HG03520 (cell line): Measurements from ENCODE around the gene PREX1.

Experiments
- ATAC-seq: cut with Tn5 transposase; IDR thresholded peaks from one replicate; pipeline ENCODE4 v1.9.1; 2021; ENCODE audit warnings: mild to moderate bottlenecking, moderate library complexity; ENCODE audit not compliant: unreplicated experiment

Gene PREX1

DNA sequence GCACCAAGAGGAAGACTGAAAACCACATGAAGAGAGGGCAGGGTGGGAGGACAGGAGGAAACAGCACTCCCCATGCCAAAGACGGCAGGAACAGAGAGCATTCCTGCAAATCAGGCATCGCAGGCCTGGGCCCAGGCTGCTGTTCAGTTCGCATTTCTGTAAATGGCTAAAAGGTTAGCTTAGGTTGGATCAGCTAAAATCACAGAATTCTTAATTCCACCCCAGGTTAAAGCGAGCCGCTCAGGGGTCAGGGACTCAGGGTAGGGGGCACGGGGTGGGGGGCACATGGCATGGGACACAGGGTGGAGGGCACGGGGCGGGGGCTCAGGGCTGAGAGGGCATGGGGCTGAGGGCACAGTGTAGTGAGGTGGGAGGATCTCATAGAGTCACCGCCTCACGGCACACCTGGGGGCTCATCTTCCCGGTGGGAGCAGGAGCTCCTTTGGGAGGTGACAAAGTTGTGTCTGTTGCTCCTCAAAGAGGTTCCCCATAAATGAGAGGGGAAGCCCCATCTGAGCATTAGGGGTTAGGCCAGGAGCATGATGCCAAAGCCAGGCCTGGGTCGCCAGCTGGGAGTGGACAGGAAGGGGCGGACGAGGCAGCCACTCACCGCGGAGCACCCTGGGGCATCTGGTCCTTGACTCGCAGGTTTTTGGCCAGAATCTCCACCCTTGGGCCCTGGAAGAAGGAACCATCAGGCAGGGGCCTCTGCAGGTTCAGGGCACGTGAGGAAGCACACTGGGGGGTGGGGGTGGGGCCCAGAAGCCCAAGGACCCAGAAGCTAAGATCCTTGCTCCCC, 200.7 kb downstream of the PREX1 start:
- no peak for ATAC-seq

DNA sequence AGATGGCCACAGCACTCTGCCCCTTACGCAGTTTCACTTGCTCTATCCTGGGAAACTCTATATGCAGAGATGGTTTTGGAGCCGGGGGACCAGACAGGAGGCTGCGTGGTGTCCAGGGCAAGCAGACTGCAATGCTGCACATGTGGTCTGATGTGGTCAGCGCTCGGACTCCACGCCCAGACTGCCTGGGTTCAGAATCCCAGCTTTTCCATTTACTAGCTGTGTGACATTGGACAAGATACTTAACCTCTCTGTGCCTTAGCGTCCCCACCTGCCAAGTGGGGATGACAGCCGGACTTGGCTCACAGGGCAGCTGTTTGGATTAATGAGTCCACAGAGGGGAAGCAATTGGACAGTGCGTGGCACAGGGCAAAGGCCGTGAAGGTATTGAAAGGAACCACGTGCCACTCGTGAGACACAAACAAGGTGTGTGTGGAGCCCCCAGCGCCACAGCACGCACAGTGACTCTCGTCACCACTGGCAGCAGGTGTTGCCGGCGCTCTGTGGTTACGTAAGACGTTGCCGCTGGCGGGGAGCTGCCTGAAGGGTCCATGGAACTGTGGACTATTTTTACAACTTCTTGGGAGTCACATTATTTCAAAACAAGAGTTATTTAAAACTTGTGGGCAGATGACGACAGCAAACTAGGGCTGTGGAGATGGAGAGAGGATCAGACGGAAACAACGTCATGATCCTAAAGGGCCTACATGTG, 201.4 kb downstream of the PREX1 start:
- ATAC-seq: no peak

DNA sequence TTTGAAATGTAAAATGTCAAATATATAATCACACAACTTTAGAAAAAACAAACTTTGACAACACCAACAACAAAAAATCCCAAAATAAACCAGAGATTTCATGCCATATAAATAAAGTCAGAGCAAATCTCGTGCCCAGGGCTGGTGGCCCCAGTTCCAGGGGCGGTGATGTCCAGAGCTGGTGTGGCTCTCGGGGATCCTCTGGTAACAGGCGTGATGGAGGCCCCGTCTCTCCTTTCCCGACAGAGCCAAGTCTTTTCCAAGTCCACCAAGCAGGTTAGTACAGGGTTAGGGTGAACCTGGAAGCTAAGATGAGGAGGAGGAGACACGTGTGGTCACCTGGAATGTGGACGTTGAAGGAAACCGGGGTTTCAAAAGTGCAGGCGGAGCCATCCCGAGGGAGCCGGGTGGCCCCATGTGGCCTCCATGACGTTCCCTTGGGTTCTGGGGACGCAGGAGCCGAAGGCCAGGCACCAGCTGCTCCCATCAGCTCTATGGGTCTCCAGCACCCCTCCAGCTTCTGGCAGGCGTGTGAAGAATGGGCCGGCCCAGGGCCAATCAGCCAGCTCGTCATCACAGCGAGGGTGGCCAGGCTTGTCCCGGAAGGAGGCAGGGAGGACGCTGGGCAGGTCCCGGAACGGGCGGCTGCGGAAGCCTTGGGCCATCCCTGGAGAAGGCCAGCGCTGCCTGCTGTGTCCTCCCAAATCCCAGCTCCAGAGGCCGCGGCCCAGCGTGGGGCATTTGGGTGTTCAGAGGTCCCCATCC, 202.5 kb downstream of the PREX1 start:
- no peak for ATAC-seq

DNA sequence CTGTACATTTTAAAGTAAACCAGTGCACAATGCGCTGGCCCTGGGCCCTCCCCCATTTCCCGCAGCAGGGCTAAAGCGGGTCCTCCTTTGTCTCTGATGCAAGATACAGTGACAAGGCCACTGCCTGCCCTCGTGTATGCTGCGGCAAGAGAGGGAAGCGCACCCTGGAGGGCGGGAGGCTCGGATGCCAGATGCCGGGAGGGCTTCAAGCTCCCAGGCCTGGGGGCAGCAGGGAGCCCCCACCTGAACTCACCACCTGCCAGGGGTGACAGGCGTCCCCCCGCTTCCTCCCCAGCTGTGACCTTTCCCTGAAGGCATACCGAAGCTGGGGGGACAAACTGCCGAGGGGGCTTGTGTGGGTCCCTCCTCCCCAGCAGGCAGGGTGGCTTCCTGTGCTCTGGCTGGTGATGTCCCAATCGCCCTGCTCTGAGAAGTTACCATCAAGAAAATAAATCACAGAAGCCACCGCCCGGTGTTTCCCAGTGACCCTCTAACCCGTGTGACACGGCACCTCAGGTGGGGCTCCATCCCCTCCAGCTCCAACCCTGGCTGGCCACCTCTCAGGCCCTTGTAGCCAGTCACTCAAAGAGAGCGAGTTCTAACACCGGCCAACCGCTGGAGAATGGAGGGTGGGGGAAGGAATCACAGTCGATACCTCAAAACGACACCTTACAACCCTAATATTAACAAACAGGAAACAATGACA, 203.3 kb downstream of the PREX1 start:
- ATAC-seq: no peak

DNA sequence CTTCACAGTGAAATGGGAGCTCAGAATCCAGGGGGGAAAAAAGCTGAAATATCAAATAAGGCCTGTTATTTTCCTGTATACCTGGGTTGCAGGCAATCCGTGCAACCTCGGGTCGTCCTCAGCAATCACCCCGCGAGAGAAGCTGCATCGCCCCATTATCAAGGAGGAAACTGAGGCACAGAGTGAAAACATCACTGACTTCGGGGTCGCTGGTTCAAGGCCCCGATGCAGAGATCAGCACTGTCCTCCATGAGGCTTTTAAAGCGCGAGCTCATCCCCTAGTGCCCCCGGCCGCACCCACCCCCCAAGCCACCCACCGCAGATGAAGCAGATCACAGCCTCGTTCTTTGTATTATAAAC, 203.9 kb downstream of the PREX1 start:
- no peak for ATAC-seq

DNA sequence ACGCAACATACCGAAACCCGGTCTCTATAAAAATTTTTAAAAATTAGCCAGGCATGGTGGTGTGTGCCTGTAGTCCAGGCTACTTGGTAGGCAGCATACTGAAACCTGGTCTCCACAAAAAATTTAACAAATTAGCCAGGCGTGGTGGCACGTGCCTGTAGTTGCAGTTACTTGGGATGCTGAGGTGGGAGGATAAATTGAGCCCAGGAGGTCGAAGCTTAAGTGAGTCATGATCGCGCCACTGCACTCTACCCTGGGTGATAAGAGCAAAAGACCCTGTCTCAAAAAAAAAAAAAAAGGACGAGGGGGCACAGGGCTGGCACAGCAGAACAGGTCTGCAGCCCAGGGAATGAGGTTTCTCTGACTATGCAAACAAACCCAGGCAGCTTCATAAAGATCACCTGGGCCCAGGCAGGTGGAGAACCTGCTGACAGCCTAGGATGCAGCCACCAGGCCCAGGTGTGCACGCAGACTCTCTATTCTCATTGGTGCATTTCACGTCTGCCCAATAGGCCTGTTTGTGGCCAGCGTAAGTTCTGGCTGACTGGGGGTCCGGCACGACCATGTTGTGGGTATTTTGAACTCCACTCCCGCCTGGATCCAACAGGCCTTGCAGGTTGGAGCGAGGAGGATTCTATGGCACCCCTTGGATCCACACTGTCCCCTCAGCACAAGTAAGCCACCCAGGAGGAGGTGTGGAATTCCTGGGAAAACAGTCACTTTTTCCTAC, 204.5 kb downstream of the PREX1 start:
- no peak for ATAC-seq

DNA sequence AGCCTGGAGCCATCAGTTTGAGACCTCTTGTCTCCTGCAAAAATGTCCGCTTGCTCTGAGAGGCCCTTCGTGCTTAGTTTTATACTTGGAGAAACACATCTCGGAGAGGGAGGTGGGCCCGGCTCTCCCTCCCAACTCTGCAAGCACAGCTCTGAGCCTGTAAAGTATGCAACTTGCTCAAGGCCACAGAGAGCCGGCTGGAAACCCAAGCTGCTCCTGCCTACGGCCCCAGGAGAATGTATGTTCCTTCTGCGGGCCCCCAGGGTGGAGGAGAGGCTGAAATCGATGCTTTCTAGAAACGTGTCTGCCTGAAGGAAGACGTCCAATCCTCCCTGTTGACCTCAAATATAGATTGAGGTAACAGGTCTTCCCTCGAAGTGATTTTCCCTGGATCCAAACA, 205.4 kb downstream of the PREX1 start:
- ATAC-seq: no peak

DNA sequence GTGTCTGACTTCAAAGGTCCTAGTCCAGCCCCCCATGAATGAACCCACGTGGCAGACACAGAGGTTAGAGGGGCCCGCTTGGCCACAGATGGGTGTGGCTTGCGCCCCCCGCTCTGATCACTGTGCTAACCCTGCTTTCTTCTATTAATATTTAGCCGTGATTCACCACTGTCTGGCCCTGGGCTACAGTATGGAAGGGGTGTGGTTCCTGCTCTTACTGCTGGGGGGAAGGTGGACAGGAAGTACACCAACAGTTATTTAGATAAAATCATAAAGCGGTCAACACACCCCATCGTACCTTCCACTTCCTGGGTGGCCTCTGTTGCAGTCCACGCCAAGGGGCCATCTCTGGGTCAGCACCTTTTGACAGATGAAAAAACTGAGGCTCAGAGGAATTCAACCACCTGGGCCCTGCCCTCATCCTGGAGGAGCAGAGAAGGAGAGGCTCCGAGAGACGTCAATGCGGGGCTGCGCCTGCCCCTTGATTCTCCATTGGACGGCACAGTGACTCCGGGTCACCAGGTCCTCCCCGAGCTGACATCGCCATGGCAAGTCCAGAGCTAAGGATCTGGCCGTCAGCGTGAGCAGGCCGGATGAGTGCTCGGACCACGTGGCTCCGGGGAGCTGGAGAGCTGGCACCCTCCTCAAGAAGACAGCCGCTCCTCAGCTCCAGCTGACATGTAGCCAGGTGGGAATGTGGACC, 206.3 kb downstream of the PREX1 start:
- ATAC-seq: no peak

DNA sequence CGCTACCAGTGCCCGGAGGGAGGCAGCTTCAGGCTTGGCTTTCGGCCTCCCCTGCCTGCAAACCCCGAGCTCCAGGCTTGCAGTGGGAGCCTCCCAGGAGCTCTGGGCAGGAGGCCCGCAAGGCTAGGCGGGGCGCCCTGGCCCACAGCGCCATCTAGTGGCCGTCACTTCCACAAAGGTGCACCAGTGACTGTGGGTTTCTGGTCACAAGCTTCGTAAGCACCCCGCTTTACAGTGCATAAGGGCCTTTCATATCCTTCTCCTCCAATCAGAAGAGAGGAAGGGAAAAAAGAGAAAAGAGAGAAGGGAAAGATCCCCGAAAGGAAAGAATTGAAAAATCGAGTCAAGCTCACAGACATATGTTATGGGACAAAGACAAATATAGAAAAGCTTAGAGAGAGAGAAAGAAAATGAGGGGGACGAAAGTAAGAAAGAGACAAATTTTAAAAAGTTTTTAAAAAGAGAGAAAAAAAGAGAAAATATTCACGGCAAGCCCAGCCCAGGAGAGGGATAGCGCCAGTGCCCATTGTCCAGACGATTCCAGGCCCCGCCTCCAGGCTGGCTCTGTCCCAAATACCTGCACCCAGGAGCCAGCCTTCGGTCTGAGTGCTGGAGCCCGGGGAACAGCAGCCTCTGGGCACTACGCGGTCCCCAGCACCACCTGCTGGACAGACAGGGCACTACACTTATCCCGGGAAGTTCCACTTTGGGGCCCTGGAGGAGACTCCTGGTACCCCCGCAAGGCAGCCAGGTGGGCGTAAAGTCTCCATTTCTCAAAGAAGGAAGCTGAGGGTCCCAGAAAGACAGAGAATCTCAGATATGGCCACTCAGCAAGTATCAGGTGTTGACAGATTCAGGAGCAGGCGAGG, 207.1 kb downstream of the PREX1 start:
- ATAC-seq: no peak

DNA sequence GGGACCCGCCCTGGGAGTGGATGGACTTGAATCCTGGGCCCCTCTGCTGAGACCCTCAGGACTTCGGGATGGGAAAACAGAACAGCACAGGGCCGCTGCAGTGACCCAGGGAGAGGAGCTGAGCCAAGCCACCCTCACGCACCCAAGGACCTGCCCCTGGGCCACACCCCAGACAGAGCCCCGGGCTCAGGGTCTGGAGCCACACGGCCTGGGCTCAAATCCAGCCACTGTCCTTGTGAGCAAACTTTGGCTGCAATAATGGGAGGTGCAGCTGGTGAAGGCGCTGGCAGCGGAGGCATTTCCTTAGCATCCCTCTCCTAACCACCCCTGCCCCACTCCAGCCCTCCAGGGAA, 207.7 kb downstream of the PREX1 start:
- no peak for ATAC-seq

DNA sequence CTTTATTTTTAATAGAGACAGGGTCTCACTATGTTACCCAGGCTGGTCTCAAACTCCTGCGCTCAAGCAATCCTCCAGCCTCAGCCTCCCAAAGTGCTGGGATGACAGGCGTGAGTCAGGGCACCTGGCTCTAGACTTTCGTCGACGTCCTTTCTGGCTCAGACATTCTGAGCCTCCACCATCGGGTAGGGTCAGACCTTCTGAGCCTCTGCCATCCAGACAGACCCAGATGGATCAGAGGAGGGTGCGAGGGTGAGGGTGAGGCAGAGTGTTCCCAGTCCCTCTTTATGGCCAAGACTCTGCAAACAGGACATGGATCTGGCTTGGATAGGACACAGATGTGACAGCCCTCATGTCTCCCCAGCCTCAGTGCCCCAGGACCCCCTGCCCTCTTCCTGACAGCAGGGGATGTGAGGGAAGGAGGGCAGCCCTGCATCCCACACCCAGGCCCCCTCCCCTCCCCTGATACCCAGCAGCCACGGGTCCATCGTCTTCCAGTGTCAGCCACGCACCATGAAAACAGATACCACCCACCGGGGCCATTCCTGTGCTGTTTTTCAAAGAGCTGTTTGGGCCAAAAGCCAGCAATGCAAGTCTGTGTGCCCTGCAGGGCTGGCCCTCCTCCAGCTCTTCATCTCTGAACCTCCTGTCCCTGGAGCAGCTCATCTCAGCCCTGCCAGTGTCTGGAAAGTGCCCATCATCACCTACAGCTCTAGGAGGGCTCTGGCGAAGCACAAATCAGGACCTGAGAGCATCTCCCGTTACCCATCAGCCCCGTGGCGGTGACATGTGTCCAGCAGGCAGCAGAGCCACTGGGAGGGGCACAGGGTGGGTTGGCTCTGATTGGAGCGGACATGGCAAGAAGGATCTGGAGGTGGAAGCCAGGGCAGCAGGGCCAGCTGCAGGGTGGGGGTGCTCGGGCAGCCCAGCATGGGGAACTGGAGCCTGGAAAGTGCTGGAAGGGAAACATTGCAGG, 208.4 kb downstream of the PREX1 start:
- no peak for ATAC-seq

DNA sequence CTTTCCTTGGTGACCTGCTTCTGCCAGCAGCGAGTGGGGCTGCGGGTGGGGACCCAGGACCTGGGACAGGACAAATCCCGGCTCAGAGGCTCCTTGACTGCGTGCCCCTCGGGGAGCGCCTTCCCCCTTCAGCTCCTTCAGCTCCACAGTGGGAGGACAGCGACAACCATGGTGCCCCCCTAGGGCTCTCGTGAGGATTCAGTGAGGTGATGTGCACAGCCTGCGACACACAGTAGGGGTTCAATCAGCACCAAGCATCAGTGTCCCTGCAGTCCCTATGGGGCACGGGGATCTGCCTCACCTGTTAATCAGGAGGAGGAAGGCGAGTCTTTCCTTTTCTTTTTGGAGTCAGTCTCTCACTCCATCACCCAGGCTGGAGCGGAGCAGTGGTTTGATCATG, 209.2 kb downstream of the PREX1 start:
- ATAC-seq: no peak

DNA sequence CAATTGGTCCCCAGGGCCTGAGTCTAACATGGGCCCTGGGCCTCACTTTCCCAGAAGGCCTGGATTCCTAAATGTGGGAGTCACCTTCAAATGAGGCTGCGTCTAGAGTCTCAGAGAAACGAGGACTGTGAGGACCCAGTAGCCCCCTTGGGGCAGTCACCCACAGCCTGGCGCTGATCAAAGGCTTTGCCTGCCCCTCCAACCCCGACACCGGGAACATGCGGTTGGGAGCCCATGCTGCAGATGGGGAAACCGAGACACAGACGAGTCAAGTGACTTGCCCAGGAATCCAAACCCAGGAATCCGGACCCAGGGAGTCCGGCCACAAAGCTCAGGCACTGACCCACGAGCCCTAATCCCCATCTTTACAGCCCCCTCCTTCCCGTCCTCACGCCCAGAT, 209.7 kb downstream of the PREX1 start:
- ATAC-seq: no peak

DNA sequence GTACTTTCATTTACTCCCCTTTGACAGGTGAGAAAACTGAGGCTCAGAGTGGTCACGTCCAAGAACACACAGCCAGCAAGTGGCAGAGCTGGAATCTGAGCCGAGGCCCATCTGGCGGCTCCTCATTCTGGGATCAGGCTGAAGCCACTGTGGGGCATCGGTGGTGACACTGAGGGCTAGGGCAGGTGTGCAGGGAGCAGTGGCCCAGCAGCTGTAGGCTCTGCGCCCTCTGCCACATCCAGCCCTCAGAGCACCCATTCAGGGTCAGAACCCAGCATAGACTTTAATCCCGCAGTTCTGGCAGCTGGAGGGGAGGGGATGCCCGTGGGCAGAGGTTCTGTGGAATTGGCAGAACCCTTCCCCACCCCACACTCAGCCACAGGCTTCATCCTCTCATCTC, 210.3 kb downstream of the PREX1 start:
- no peak for ATAC-seq

DNA sequence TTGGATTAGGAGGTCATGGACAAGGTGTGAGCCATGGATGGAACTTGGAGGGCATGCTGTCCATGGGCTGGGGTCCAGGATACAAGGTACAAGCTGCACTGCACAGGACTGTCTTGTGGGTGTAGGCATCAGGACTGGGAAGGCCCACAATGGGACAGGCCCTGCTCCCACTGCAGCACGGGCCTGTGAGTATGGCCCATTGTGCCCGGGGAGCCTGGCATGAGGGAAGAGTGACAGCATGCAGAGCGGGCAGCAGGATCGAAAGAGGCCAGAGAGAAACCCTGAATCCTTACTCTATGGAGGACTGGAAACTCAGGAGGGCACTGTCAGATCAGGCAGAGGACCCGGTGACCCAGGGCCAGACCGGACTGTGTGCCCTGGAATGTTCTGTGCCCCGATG, 211.3 kb downstream of the PREX1 start:
- ATAC-seq: no peak

DNA sequence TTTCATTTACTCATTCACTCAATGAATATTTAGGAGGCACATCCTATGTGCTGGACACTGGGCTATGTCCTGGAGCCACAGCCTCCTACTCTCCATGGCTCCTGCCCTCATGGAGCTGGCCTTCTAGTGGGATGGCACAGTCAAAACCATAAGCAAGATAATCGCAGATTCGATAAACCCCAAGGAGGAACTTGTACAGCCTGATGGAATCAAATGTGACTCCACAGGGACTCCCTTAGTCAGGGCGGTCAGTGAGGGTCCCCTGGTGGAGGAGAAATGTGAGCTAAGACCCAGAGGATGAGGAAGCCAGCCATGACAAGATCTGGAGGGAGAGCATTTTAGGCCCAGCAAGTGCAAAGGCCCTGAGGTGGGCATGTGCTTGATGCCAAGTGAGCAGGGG, 211.9 kb downstream of the PREX1 start:
- no peak for ATAC-seq

DNA sequence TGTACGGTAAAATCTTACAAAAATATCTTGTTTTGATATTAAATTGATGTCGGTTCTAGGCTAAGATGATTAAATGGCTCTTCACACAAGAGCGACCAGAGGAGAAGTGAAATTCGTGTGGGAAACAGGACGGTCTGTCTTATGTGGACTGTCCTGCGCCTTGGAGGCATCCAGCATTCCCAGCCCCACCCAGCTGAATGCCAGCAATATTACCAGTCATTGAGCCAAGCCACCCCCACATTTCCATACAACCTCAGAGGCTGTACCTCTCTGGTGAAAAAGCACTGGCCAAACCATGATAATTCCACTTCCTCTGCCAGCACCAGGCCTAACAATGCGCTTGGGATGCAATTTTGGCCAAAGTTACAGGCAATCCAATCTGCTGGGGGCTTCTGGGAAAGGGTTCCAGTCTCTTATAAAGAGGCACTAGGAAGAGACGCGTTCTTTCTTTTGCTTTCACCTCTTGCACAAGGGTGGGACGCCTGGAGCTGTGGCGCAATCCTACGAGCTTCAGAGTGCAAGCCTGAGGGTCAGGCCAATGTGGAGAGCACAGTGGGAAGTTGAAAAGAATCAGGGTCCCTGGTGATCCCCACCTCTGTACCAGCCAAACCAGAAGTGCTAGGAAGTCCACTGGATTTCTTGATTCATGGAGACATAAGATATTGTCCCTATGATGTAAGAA, 213.1 kb downstream of the PREX1 start:
- no peak for ATAC-seq
